CD4-positive, alpha-beta T cell treated with Interleukin-10 for 1 hour (primary cell): ENCODE data around the gene PDE6B.
A peak's percentile ranks its signal among the peaks of the same experiment; 100 is the strongest.
"Not testable (repeated sequence)": the region's sequence is repeated elsewhere in the genome, so short reads cannot be mapped to it uniquely, and the experiment has no call there.

ENCODE experiments used
- DNase-seq: peaks from one replicate; pipeline ENCODE4 v3.0.0-alpha.2; 2020

The PDE6B gene

GRCh38 chr4:687048-687970 lies 61.9 kb downstream of the PDE6B start:
- DNase-seq = no peak

GRCh38 chr4:687971-688853 lies 62.8 kb downstream of the PDE6B start:
- DNase-seq = no peak

- no peak for DNase-seq
Observed at GRCh38 chr4:688854-689681, 63.7 kb downstream of the PDE6B start, which contains the start of gene SLC49A3. SLC49A3 (minus strand) TSS chr4:689151; CDS start chr4:689127, 24 bp downstream.

- DNase-seq = no peak
Observed at GRCh38 chr4:689723-690122, 64.3 kb downstream of the PDE6B start.

GRCh38 chr4:692771-693554 lies 67.6 kb downstream of the PDE6B start:
- DNase-seq = no peak

GRCh38 chr4:694341-694940 lies 69.1 kb downstream of the PDE6B start:
- not testable (repeated sequence) for DNase-seq

GRCh38 chr4:699816-700580 lies 74.6 kb downstream of the PDE6B start:
- no peak for DNase-seq

GRCh38 chr4:700587-701264 lies 75.4 kb downstream of the PDE6B start:
- DNase-seq = no peak

GRCh38 chr4:702618-703048 lies 77.3 kb downstream of the PDE6B start:
- no peak for DNase-seq

- no peak for DNase-seq
Observed at GRCh38 chr4:703336-704197, 78.2 kb downstream of the PDE6B start.

- DNase-seq = no peak
Observed at GRCh38 chr4:704198-704891, 79.0 kb downstream of the PDE6B start.

- no peak for DNase-seq
Observed at GRCh38 chr4:704971-705277, 79.6 kb downstream of the PDE6B start.

GRCh38 chr4:705278-706082 lies 80.1 kb downstream of the PDE6B start, which contains the start of gene PCGF3:
PCGF3 (plus strand) TSS chr4:705832; CDS start chr4:733681, 27,849 bp downstream.
- peak; percentile 96 for DNase-seq

GRCh38 chr4:706083-706633 lies 80.8 kb downstream of the PDE6B start:
- DNase-seq = not testable (repeated sequence)

- DNase-seq = no peak
Observed at GRCh38 chr4:706834-707598, 81.6 kb downstream of the PDE6B start.

- no peak for DNase-seq
Observed at GRCh38 chr4:707929-708630, 82.7 kb downstream of the PDE6B start.
